ENCODE measurements around the gene ZNF140. TPM values are rescaled to one million over a fixed set of nuclear protein-coding genes. Genes with fewer than 3 reads are reported as not detected.

Gene ZNF140
- total and polyA plus RNA-seq, 2 donors: 22.0 to 32.7 TPM

DNA sequence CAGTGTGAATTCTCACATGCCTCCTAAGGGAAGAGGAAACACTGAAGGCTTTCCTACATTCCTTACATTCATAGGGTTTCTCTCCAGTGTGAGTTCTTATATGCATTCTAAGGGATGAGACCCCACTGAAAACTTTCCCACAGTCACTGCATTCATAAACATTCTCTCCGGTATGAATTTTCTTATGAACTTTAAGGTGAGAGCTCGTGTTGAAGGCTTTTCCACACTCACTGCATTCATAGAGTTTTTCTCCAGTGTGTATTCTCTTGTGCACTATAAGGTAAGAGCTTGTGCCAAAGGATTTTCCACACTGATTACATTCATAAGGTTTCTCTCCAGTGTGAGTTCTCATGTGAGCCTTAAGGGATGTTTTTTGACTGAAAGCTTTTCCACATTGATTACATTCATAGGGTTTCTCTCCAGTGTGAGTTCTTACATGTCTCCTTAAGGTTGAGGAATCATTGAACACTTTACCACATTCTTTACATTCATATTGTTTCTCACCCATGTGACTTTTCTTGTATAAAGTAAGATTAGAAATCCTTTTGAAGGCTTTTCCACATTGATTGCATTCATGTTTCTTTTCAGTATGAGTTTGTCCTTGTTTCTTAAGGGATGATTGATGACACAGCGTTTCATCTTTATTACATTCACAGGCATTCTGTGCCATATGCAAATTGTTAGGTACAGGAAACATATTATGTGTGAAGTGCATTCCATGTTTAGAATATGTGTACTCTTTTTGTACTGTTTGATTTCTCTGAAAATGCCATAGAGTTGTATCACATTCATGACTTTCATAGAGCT, 39.9 kb downstream of the ZNF140 start:
- Histone ChIP-seq H3K27me3 (ENCODE audit: control insufficient read depth in 2 of 2, insufficient read depth in 1 of 2, low read length in 1 of 2) (no peaks in the 10 kb centered on the region), H3K27ac (ENCODE audit: low read depth in 1 of 2, low read length in 1 of 2) (no peak overlapping the region), H3K4me1 (ENCODE audit: control insufficient read depth in 2 of 2, insufficient read depth in 2 of 2, low read length in 2 of 2) (no peaks in the 10 kb centered on the region), H3K4me3 (ENCODE audit: low read length in 2 of 2) (no peak overlapping the region), H3K36me3 (ENCODE audit: control insufficient read depth in 2 of 2, insufficient read depth in 2 of 2, low read length in 1 of 2) (peaks cover 11 to 16% of the 10 kb centered on the region in 2 donors), H3K9me3 (ENCODE audit: control insufficient read depth in 2 of 2, insufficient read depth in 1 of 2, low read length in 1 of 2) (peaks cover 18 to 35% of the 10 kb centered on the region in 2 donors)
- no peak for DNase-seq (ENCODE audit: low read depth in 6 of 9, low spot score in 9 of 9)
- 97% methylated on average over 3 of the region's 3 CpGs for WGBS

DNA sequence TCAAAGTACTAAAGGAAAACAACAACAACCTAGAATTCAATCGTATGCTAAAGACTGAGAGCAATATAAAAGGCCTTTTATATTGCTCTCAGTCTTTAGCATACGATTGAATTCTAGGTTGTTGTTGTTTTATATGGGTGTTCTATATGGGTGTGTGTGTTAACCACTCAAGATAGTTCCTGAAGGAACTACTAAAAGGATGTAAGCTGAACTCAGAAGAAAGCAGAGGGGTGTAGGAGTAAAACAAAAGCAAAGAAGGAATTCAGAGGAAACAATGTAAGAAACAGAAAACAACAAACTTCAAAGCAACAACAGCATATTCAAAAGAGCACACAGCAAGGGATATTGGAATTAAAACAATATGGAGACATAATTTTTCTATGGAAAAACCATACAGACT, 44.0 kb downstream of the ZNF140 start:
- Histone ChIP-seq H3K9me3 (ENCODE audit: control insufficient read depth in 2 of 2, insufficient read depth in 1 of 2, low read length in 1 of 2) (peaks cover 15 to 40% of the 10 kb centered on the region in 2 donors), H3K27me3 (ENCODE audit: control insufficient read depth in 2 of 2, insufficient read depth in 1 of 2, low read length in 1 of 2) (no peaks in the 10 kb centered on the region), H3K36me3 (ENCODE audit: control insufficient read depth in 2 of 2, insufficient read depth in 2 of 2, low read length in 1 of 2) (peaks cover 11 to 12% of the 10 kb centered on the region in 2 donors), H3K4me1 (ENCODE audit: control insufficient read depth in 2 of 2, insufficient read depth in 2 of 2, low read length in 2 of 2) (no peaks in the 10 kb centered on the region), H3K4me3 (ENCODE audit: low read length in 2 of 2) (no peak overlapping the region), H3K27ac (ENCODE audit: low read depth in 1 of 2, low read length in 1 of 2) (no peak overlapping the region)
- WGBS: 98% methylated on average over 2 of the region's 2 CpGs
- no peak for DNase-seq (ENCODE audit: low read depth in 6 of 9, low spot score in 9 of 9)

DNA sequence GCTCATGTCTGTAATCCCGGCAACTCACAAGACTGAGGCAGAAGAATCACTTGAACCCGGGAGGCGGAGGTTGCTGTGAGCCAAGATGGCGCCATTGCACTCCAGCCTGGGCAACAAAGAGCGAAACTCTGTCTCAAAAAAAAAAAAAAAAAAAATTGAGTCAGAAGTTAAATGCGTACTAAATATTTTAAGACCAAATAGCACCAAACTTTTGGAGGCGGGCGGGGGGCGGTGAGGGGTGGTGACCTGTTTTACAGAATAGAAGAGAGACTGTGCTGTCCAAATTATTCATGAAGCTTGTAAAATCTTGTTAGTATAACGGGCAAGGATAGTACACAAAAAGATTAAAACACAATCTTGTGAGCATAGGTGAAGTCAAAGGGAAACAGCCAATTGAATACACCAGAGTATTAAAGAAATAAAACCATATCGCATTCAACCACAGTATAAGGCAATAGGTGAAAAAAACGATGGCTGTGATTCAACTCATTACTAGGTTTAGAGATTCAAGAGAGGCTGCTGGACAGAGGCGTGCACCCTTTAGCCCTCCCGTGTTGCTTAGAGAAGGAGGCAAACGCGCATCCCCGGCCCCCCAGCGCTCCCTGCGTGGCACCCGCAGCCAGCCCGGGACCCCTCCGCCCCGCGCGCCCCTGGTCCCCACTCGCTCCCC, 48.8 kb downstream of the ZNF140 start:
- Histone ChIP-seq H3K27me3 (ENCODE audit: control insufficient read depth in 2 of 2, insufficient read depth in 1 of 2, low read length in 1 of 2) (no peaks in the 10 kb centered on the region), H3K9me3 (ENCODE audit: control insufficient read depth in 2 of 2, insufficient read depth in 1 of 2, low read length in 1 of 2) (peaks cover 7 to 40% of the 10 kb centered on the region in 2 donors), H3K27ac (ENCODE audit: low read depth in 1 of 2, low read length in 1 of 2) (peak overlapping the region; percentile 97 to 99), H3K4me1 (ENCODE audit: control insufficient read depth in 2 of 2, insufficient read depth in 2 of 2, low read length in 2 of 2) (peaks cover 0 to 4% of the 10 kb centered on the region in 2 donors), H3K4me3 (ENCODE audit: low read length in 2 of 2) (peak overlapping the region; percentile 78 to 92), H3K36me3 (ENCODE audit: control insufficient read depth in 2 of 2, insufficient read depth in 2 of 2, low read length in 1 of 2) (peaks cover 10 to 12% of the 10 kb centered on the region in 2 donors)
- DNase-seq (ENCODE audit: low read depth in 6 of 9, low spot score in 9 of 9): peak in 1 of 9 donors; percentile 18
- WGBS: 27% methylated on average over 26 of the region's 26 CpGs

DNA sequence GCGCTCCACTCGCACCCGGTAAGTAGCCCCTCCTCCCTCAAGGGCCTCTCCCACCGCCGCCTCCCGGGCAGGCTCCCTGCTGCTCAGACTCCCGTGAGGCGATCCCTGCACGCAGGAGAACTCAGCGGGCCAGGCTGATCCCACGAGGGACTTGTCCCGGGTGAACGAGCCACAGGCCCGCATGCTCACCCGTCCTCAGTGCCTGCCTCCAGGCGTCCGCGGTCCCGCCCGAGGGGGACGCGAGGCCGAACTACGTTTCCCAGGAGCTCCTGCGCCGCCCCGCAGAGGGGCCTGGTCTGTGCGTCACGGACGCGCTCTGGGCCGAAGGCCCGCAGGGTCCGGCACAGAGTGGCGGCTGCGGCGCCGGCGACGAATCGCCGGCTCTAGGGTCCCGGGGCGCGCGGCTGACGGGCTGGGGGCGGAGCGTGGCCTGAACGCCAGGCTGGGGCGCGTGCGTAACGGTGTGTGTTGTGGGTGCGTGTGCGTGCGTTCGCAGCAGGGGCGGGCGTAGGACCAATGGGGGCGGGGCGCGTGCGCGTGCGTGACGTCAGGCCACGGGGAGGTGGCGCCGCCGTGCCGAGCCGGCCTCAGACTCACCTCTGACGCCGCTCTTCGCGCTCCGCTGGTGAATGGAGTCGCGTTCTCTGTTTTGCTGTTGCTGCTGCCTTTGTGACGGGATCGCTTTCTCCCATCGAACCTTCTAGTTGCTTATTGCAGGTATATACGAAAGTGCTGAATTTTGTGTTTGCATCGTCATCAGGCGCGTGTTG, 49.5 kb downstream of the ZNF140 start, which contains the start of the genes ZNF10 and ZNF891:
ZNF10 (plus strand) TSS at position 590 of the 770 bp plus-strand sequence. CDS start 13,866 bp downstream, outside the sequence.
ZNF891 (minus strand) TSS at position 237 of the 770 bp plus-strand sequence. CDS start 8,356 bp downstream, outside the sequence.
- WGBS: under 1% methylated on average over 87 of the region's 87 CpGs
- H3K4me3 ChIP-seq (ENCODE audit: low read length in 2 of 2): peak within 1 kb of the TSS; percentile 78 to 92
- peaks cover 8 to 37% of the 10 kb centered on the region in 2 donors for H3K9me3 ChIP-seq (ENCODE audit: control insufficient read depth in 2 of 2, insufficient read depth in 1 of 2, low read length in 1 of 2)
- peak within 1 kb of the TSS; percentile 97 to 99 for H3K27ac ChIP-seq (ENCODE audit: low read depth in 1 of 2, low read length in 1 of 2)
- no peaks in the 10 kb centered on the region for H3K27me3 ChIP-seq (ENCODE audit: control insufficient read depth in 2 of 2, insufficient read depth in 1 of 2, low read length in 1 of 2)
- H3K4me1 ChIP-seq (ENCODE audit: control insufficient read depth in 2 of 2, insufficient read depth in 2 of 2, low read length in 2 of 2): peaks cover 0 to 4% of the 10 kb centered on the region in 2 donors
- peak; percentile 82 to 99 (median 93) for DNase-seq (ENCODE audit: low read depth in 6 of 9, low spot score in 9 of 9)
- peaks cover 14 to 16% of the 10 kb centered on the region in 2 donors for H3K36me3 ChIP-seq (ENCODE audit: control insufficient read depth in 2 of 2, insufficient read depth in 2 of 2, low read length in 1 of 2)

DNA sequence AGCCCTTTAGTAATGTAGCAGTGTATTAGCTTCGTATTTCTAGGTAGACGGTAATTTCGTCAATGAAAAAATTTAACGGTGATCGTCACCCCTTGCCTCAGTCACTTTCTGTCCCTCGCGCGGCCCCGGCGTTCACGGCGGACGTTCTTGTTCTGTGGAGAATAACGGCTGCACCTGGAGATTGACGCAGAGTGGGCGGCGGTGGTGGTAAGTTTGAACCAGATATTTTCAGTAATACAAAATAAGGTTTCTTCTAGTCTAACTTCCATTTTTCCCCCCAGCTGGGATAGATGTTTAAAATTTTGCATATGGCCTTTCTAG, 50.0 kb downstream of the ZNF140 start:
- H3K36me3 ChIP-seq (ENCODE audit: control insufficient read depth in 2 of 2, insufficient read depth in 2 of 2, low read length in 1 of 2): peaks cover 13 to 18% of the 10 kb centered on the region in 2 donors
- peak overlapping the region; percentile 97 to 99 for H3K27ac ChIP-seq (ENCODE audit: low read depth in 1 of 2, low read length in 1 of 2)
- H3K4me3 ChIP-seq (ENCODE audit: low read length in 2 of 2): peak overlapping the region; percentile 78 to 92
- peaks cover 9 to 32% of the 10 kb centered on the region in 2 donors for H3K9me3 ChIP-seq (ENCODE audit: control insufficient read depth in 2 of 2, insufficient read depth in 1 of 2, low read length in 1 of 2)
- peaks cover 0 to 4% of the 10 kb centered on the region in 2 donors for H3K4me1 ChIP-seq (ENCODE audit: control insufficient read depth in 2 of 2, insufficient read depth in 2 of 2, low read length in 2 of 2)
- peak in 1 of 9 donors; percentile 40 for DNase-seq (ENCODE audit: low read depth in 6 of 9, low spot score in 9 of 9)
- H3K27me3 ChIP-seq (ENCODE audit: control insufficient read depth in 2 of 2, insufficient read depth in 1 of 2, low read length in 1 of 2): no peaks in the 10 kb centered on the region
- WGBS: under 1% methylated on average over 17 of the region's 17 CpGs

DNA sequence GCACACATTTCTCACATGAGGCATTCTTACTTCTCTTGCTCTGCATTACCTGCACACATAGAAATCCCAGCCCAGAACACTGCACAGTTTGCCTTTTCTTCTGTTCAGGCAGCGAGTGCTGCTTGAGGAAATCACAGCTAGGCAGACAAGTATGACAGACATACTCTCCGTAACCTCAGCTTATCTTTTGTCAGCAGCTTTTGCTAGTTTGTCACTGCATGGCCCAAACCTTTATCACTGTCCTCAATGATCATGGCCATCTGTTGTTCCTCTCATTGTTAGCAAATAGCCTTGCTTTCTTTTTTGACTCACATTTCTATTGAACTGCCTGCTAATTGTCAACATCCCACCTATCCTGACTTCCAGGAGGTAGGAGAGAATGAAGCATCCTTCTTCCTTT, 55.0 kb downstream of the ZNF140 start:
- Histone ChIP-seq H3K9me3 (ENCODE audit: control insufficient read depth in 2 of 2, insufficient read depth in 1 of 2, low read length in 1 of 2) (peaks cover 6 to 21% of the 10 kb centered on the region in 2 donors), H3K27ac (ENCODE audit: low read depth in 1 of 2, low read length in 1 of 2) (no peak overlapping the region), H3K4me1 (ENCODE audit: control insufficient read depth in 2 of 2, insufficient read depth in 2 of 2, low read length in 2 of 2) (peaks cover 0 to 3% of the 10 kb centered on the region in 2 donors), H3K36me3 (ENCODE audit: control insufficient read depth in 2 of 2, insufficient read depth in 2 of 2, low read length in 1 of 2) (peaks cover 34 to 40% of the 10 kb centered on the region in 2 donors), H3K27me3 (ENCODE audit: control insufficient read depth in 2 of 2, insufficient read depth in 1 of 2, low read length in 1 of 2) (no peaks in the 10 kb centered on the region), H3K4me3 (ENCODE audit: low read length in 2 of 2) (no peak overlapping the region)
- 96% methylated on average over 2 of the region's 2 CpGs for WGBS
- DNase-seq (ENCODE audit: low read depth in 6 of 9, low spot score in 9 of 9): no peak

DNA sequence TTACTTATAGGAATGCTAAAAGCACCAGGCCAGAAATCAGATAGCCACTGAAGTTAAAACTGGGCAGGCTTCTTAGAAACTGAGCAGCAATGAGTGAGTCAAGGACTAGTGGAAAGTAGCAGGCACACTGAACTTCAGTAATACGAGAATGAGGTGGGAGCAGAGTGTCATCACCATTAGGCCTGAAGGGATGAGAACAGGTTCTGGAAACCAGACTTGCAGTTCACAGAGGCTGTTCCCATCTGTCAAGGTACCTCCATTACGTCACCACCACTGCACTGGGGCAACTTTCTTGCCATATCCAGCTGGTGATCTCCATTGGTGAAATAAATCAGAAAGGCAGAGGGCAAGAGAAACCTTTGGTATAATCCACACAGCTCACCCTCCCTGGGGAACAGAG, 65.3 kb downstream of the ZNF140 start:
- peaks cover 28 to 37% of the 10 kb centered on the region in 2 donors for H3K36me3 ChIP-seq (ENCODE audit: control insufficient read depth in 2 of 2, insufficient read depth in 2 of 2, low read length in 1 of 2)
- H3K9me3 ChIP-seq (ENCODE audit: control insufficient read depth in 2 of 2, insufficient read depth in 1 of 2, low read length in 1 of 2): peaks cover 14 to 34% of the 10 kb centered on the region in 2 donors
- no peaks in the 10 kb centered on the region for H3K27me3 ChIP-seq (ENCODE audit: control insufficient read depth in 2 of 2, insufficient read depth in 1 of 2, low read length in 1 of 2)
- H3K4me3 ChIP-seq (ENCODE audit: low read length in 2 of 2): no peak overlapping the region
- 97% methylated on average over 2 of the region's 2 CpGs for WGBS
- no peaks in the 10 kb centered on the region for H3K4me1 ChIP-seq (ENCODE audit: control insufficient read depth in 2 of 2, insufficient read depth in 2 of 2, low read length in 2 of 2)
- no peak overlapping the region for H3K27ac ChIP-seq (ENCODE audit: low read depth in 1 of 2, low read length in 1 of 2)
- no peak for DNase-seq (ENCODE audit: low read depth in 6 of 9, low spot score in 9 of 9)

DNA sequence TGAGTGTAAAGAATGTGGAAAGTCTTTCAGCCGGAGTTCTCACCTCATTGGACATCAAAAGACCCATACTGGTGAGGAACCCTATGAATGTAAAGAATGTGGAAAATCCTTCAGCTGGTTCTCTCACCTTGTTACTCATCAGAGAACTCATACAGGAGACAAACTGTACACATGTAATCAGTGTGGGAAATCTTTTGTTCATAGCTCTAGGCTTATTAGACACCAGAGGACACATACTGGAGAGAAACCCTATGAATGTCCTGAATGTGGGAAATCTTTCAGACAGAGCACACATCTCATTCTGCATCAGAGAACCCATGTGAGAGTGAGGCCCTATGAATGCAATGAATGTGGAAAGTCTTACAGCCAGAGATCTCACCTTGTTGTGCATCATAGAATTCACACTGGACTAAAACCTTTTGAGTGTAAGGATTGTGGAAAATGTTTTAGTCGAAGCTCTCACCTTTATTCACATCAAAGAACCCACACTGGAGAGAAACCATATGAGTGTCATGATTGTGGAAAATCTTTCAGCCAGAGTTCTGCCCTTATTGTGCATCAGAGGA, 75.5 kb downstream of the ZNF140 start:
- WGBS: 96% methylated on average over 2 of the region's 2 CpGs
- H3K27me3 ChIP-seq (ENCODE audit: control insufficient read depth in 2 of 2, insufficient read depth in 1 of 2, low read length in 1 of 2): no peaks in the 10 kb centered on the region
- H3K4me3 ChIP-seq (ENCODE audit: low read length in 2 of 2): no peak overlapping the region
- H3K4me1 ChIP-seq (ENCODE audit: control insufficient read depth in 2 of 2, insufficient read depth in 2 of 2, low read length in 2 of 2): no peaks in the 10 kb centered on the region
- H3K27ac ChIP-seq (ENCODE audit: low read depth in 1 of 2, low read length in 1 of 2): no peak overlapping the region
- peaks cover 39 to 42% of the 10 kb centered on the region in 2 donors for H3K36me3 ChIP-seq (ENCODE audit: control insufficient read depth in 2 of 2, insufficient read depth in 2 of 2, low read length in 1 of 2)
- no peak for DNase-seq (ENCODE audit: low read depth in 6 of 9, low spot score in 9 of 9)
- H3K9me3 ChIP-seq (ENCODE audit: control insufficient read depth in 2 of 2, insufficient read depth in 1 of 2, low read length in 1 of 2): peaks cover 19 to 25% of the 10 kb centered on the region in 2 donors

Data from thymus (tissue), 11 donors.